SK-N-SH (cell line): ENCODE results near the gene PLXNA4. TPM values are rescaled to one million over a fixed set of nuclear protein-coding genes. Genes with fewer than 3 reads are reported as not detected.

Experiments
- CTCF ChIA-PET: fragments of 300-600, 350-600 bp; formaldehyde crosslinking; extraction: SDS; loops from one replicate; lab custom pipeline; 2021; lab: Yijun Ruan, JAX
- POLR2A ChIA-PET: fragments of 350-600 bp; sonication (Branson Sonifier 250); formaldehyde crosslinking; extraction: SDS; loops from one replicate; lab custom pipeline; 2020; ENCODE audit warnings: antibody characterized with exemption, inconsistent platforms; lab: Yijun Ruan, JAX
- DNase-seq: peaks from one replicate; pipeline ENCODE4 v3.0.0; 2012
- H2AFZ ChIP-seq: fragments of 200-600 bp; sonication (generic); 2 replicates; pipeline ENCODE4 v1.8.1; 2016; ENCODE audit warnings: antibody characterized with exemption, mild to moderate bottlenecking, low read depth
- H3F3A ChIP-seq: fragments of 200-600 bp; sonication (generic); replicated peaks from 2 replicates; pipeline ENCODE3; 2016; ENCODE audit warnings: antibody characterized with exemption, mild to moderate bottlenecking; ENCODE audit not compliant: insufficient read depth
- H3K27ac ChIP-seq, 2 experiments: fragments of 200-500 bp in 1 of 2; fragments of 200-600 bp in 1 of 2; sonication (Bioruptor generic) in 1 of 2; sonication (generic), shearing (Covaris generic) in 1 of 2; 2 replicates each; pipeline versions ENCODE4 v1.5.1 to v1.6.1; 2014 to 2016; ENCODE audit warnings: low read depth in 2 of 2, inconsistent platforms in 1 of 2, low read length in 1 of 2, mild to moderate bottlenecking in 1 of 2, mixed read lengths in 1 of 2
- H3K27me3 ChIP-seq: fragments of 200-600 bp; sonication (generic), shearing (Covaris generic); 2 replicates; pipeline ENCODE4 v1.6.1; 2016; ENCODE audit warnings: mixed run types; ENCODE audit not compliant: insufficient read depth
- H3K36me3 ChIP-seq, 2 experiments: fragments of 200-500 bp in 1 of 2; fragments of 200-600 bp in 1 of 2; sonication (Bioruptor generic) in 1 of 2; sonication (generic) in 1 of 2; replicated peaks in 1 of 2; 2 replicates each; pipeline versions ENCODE3 to v1.5.1; 2014 to 2016; ENCODE audit warnings: low read length in 1 of 2, mild to moderate bottlenecking in 1 of 2; ENCODE audit not compliant: insufficient read depth in 2 of 2, control insufficient read depth in 1 of 2
- H3K4me1 ChIP-seq, 2 experiments: fragments of 200-500 bp in 1 of 2; fragments of 200-600 bp in 1 of 2; sonication (Bioruptor generic) in 1 of 2; sonication (generic), shearing (Covaris generic) in 1 of 2; 2 replicates each; pipeline versions ENCODE4 v1.5.1 to v1.6.1; 2014 to 2016; ENCODE audit warnings: low read depth in 1 of 2, low read length in 1 of 2, mixed run types in 1 of 2; ENCODE audit not compliant: insufficient read depth in 2 of 2, control insufficient read depth in 1 of 2
- H3K4me2 ChIP-seq: fragments of 200-600 bp; sonication (generic), shearing (Covaris generic); 2 replicates; pipeline ENCODE4 v1.6.1; 2017; ENCODE audit warnings: mixed run types
- H3K4me3 ChIP-seq, 2 experiments: fragments of 200-500 bp in 1 of 2; fragments of 200-600 bp in 1 of 2; sonication (Bioruptor generic) in 1 of 2; sonication (generic), shearing (Covaris generic) in 1 of 2; 2 replicates each; pipeline versions ENCODE4 v1.5.1 to v1.8.1; 2014 to 2016; ENCODE audit warnings: low read depth in 2 of 2, inconsistent platforms in 1 of 2, low read length in 1 of 2, mild to moderate bottlenecking in 1 of 2, mixed read lengths in 1 of 2, moderate library complexity in 1 of 2
- H3K79me2 ChIP-seq: fragments of 200-600 bp; sonication (generic); 2 replicates; pipeline ENCODE4 v1.8.1; 2017; ENCODE audit warnings: mild to moderate bottlenecking; ENCODE audit not compliant: insufficient read depth
- H3K9ac ChIP-seq: fragments of 200-600 bp; sonication (generic); 2 replicates; pipeline ENCODE4 v1.6.1; 2017; ENCODE audit warnings: mixed run types
- H3K9me2 ChIP-seq: fragments of 200-600 bp; sonication (generic); 2 replicates; pipeline ENCODE4 v1.6.1; 2017; ENCODE audit warnings: mixed run types
- H3K9me3 ChIP-seq: fragments of 200-600 bp; sonication (generic); 2 replicates; pipeline ENCODE4 v1.6.1; 2017; ENCODE audit warnings: mixed run types, mild to moderate bottlenecking, moderate library complexity
- H4K20me1 ChIP-seq: fragments of 200-600 bp; sonication (generic); 2 replicates; pipeline ENCODE4 v1.6.1; 2017; ENCODE audit warnings: mild to moderate bottlenecking, mixed run types; ENCODE audit not compliant: insufficient read depth
- CHD2 ChIP-seq: fragments of 150-350 bp; IDR thresholded peaks from 2 replicates; pipeline ENCODE4 v1.6.1; 2018; ENCODE audit warnings: low read length; ENCODE audit not compliant: partially characterized antibody
- CTCF ChIP-seq: fragments of 200-600 bp; sonication (generic); IDR thresholded peaks from 2 replicates; pipeline ENCODE4 v1.6.1; 2017; ENCODE audit warnings: antibody characterized with exemption, mild to moderate bottlenecking, moderate library complexity
- ELF1 ChIP-seq: IDR thresholded peaks from 2 replicates; pipeline ENCODE4 v1.4.0; 2012
- EZH2phosphoT487 ChIP-seq: fragments of 200-600 bp; sonication (generic); IDR thresholded peaks from 2 replicates; pipeline ENCODE4 v1.6.1; 2017; ENCODE audit warnings: low read depth, mixed run types, mild to moderate bottlenecking, antibody characterized with exemption, moderate library complexity, borderline replicate concordance
- FOXJ3 ChIP-seq: sonication (generic); formaldehyde crosslinking; IDR thresholded peaks from 2 replicates; pipeline ENCODE4 v1.5.1; 2020; ENCODE audit warnings: mild to moderate bottlenecking, missing genetic modification reagents
- FOXM1 ChIP-seq: IDR thresholded peaks from 2 replicates; pipeline ENCODE4 v1.4.0; 2012; ENCODE audit warnings: low read depth, mild to moderate bottlenecking
- GATA2 ChIP-seq: sonication (generic); formaldehyde crosslinking; IDR thresholded peaks from 2 replicates; pipeline ENCODE4 v1.5.0; 2020; ENCODE audit warnings: mild to moderate bottlenecking, missing genetic modification reagents
- JUND ChIP-seq: IDR thresholded peaks from 2 replicates; pipeline ENCODE4 v1.4.0; 2012
- MAX ChIP-seq: IDR thresholded peaks from 2 replicates; pipeline ENCODE4 v1.4.0; 2012; ENCODE audit warnings: low read depth
- MXI1 ChIP-seq: IDR thresholded peaks from 2 replicates; pipeline ENCODE4 v1.6.1; 2012; ENCODE audit warnings: mild to moderate bottlenecking, low read depth, low read length, improper control_type of control experiment
- NFIC ChIP-seq: IDR thresholded peaks from 2 replicates; pipeline ENCODE4 v1.4.0; 2012; ENCODE audit warnings: borderline replicate concordance
- NRF1 ChIP-seq: IDR thresholded peaks from 2 replicates; pipeline ENCODE4 v1.6.1; 2012; ENCODE audit warnings: low read depth, mild to moderate bottlenecking, low read length
- PBX3 ChIP-seq: IDR thresholded peaks from 2 replicates; pipeline ENCODE4; 2012
- RFX5 ChIP-seq: IDR thresholded peaks from 2 replicates; pipeline ENCODE4 v1.6.1; 2012; ENCODE audit warnings: mild to moderate bottlenecking, improper control_type of control experiment, low read length
- RXRA ChIP-seq: IDR thresholded peaks from 2 replicates; pipeline ENCODE4 v1.4.0; 2012; ENCODE audit warnings: low read depth, mild to moderate bottlenecking, borderline replicate concordance
- SMC3 ChIP-seq: IDR thresholded peaks from 2 replicates; pipeline ENCODE4 v1.6.1; 2012; ENCODE audit warnings: low read depth, low read length, improper control_type of control experiment
- TAF1 ChIP-seq: IDR thresholded peaks from 2 replicates; pipeline ENCODE4 v1.6.1; 2012; ENCODE audit warnings: low read depth, mild to moderate bottlenecking, low read length, moderate library complexity, borderline replicate concordance
- TEAD4 ChIP-seq: IDR thresholded peaks from 2 replicates; pipeline ENCODE4 v1.4.0; 2012; ENCODE audit warnings: mild to moderate bottlenecking, borderline replicate concordance; ENCODE audit not compliant: insufficient read depth
- USF1 ChIP-seq: IDR thresholded peaks from 2 replicates; pipeline ENCODE4 v1.4.0; 2012; ENCODE audit warnings: low read depth, borderline replicate concordance
- YY1 ChIP-seq: IDR thresholded peaks from 2 replicates; pipeline ENCODE4 v1.4.0; 2012; ENCODE audit warnings: low read depth, mild to moderate bottlenecking
- ZBTB33 ChIP-seq: IDR thresholded peaks from 2 replicates; pipeline ENCODE4 v1.4.0; 2012; ENCODE audit warnings: low read depth, borderline replicate concordance
- WGBS: methylation state at CpG from one replicate; pipeline ENCODE4 v1.1.6; 2017; ENCODE audit warnings: low lambda C conversion rate; 5-methylcytosine and 5-hydroxymethylcytosine counted together
- polyA plus RNA-seq, 3 experiments: library from polyadenylated mRNA; depleted of rRNA; stranded (reverse); fragments of >200 nt; gene quantifications; 2 replicates each; pipeline ENCODE4 v1.2.3, GENCODE V29; 2012

The PLXNA4 gene
- polyA plus RNA-seq, 1 of the 3 experiments (the other 2 are of a cell fraction): 2.4 TPM

- TF ChIP-seq YY1 (no peak), CHD2 (no peak), RXRA (no peak), SMC3 (no peak), PBX3 (peak; percentile 46), JUND (peak; percentile 93), NRF1 (no peak), FOXJ3 (CRISPR knock-in tag) (no peak), USF1 (no peak), EZH2phosphoT487 (no peak), CTCF (no peak), TAF1 (no peak), TEAD4 (no peak), ZBTB33 (no peak), FOXM1 (no peak), RFX5 (no peak), MXI1 (no peak), GATA2 (no peak), NFIC (peak; percentile 41; the same call in 1 of the 2 replicates)
Measured at GRCh38 chr7:132298790-132299189, 277.5 kb downstream of the PLXNA4 start (continued).

GRCh38 chr7:132296820-132297219 is 279.4 kb downstream of the PLXNA4 start:
- H4K20me1 ChIP-seq: no peaks in the 10 kb centered on the region
- H3F3A ChIP-seq: peaks cover 20% of the 10 kb centered on the region
- no peak overlapping the region for H3K4me2 ChIP-seq
- no peak for DNase-seq
- H3K4me3 ChIP-seq: no peak overlapping the region
- no peaks in the 10 kb centered on the region for H3K9me3 ChIP-seq
- H2AFZ ChIP-seq: no peak overlapping the region
- CTCF ChIA-PET: interaction anchor here (0.6 to 3.0 kb wide), 5 partner anchors 15 to 351 kb away, joined by 3 to 16 read pairs (median 4); no protein-coding TSS in a partner anchor
- no peaks in the 10 kb centered on the region for H3K27me3 ChIP-seq
- TF ChIP-seq MAX: no peak
- no peak for TF ChIP-seq ELF1
- POLR2A ChIA-PET: no interaction called here
- H3K9me2 ChIP-seq: no peaks in the 10 kb centered on the region
- no peaks in the 10 kb centered on the region for H3K36me3 ChIP-seq
- H3K4me1 ChIP-seq: peaks cover 13 to 14% of the 10 kb centered on the region in 2 experiments; a peak in 2 of 4 replicates
- H3K9ac ChIP-seq: no peak overlapping the region
- H3K79me2 ChIP-seq: no peaks in the 10 kb centered on the region
- H3K27ac ChIP-seq: no peak overlapping the region
- WGBS: 85% methylated on average over 8 of the region's 8 CpGs
